K562 (cell line): ENCODE data around the gene SLC25A28.

Source experiments
- CTCF ChIP-seq, 3 experiments: IDR thresholded peaks in 2 of 3; conservative IDR thresholded peaks in 1 of 3; 2 replicates each; pipeline ENCODE4 v1.5.1; 2011 to 2012; ENCODE audit warnings: low read length in 3 of 3, mild to moderate bottlenecking in 3 of 3, control low read depth in 2 of 3, improper control_type of control experiment in 1 of 3, inconsistent platforms in 1 of 3, low read depth in 1 of 3, mixed read lengths in 1 of 3, moderate library complexity in 1 of 3; ENCODE audit not compliant: insufficient read depth in 2 of 3
- EZH2 ChIP-seq: IDR thresholded peaks from 2 replicates; pipeline ENCODE4 v1.6.1; 2012; ENCODE audit warnings: low read depth, mild to moderate bottlenecking, inconsistent platforms, low read length, borderline replicate concordance

GRCh38 chr10:99593312-99593711, 26.9 kb downstream of the SLC25A28 start:
- no peak for TF ChIP-seq EZH2
- TF ChIP-seq CTCF (IDR thresholded peaks at IDR 0.05 in 2 of 3, conservative IDR thresholded peaks at IDR 0.05 in 1 of 3; ENCODE audit: insufficient read depth in 2 of 3, low read depth in 1 of 3, low read length in 3 of 3), result no peak
